Measurements from ENCODE around the gene PNMA6E. TPM values are rescaled to one million over a fixed set of nuclear protein-coding genes. Genes with fewer than 3 reads are reported as not detected.

PNMA6E gene
- polyA plus RNA-seq, 4 donors: not detected

GRCh38 chrX:153365670-153366069, 35.5 kb downstream of the PNMA6E start:
- DNase-seq (ENCODE audit: low read depth in 4 of 4, low spot score in 2 of 4): no peak

DNA sequence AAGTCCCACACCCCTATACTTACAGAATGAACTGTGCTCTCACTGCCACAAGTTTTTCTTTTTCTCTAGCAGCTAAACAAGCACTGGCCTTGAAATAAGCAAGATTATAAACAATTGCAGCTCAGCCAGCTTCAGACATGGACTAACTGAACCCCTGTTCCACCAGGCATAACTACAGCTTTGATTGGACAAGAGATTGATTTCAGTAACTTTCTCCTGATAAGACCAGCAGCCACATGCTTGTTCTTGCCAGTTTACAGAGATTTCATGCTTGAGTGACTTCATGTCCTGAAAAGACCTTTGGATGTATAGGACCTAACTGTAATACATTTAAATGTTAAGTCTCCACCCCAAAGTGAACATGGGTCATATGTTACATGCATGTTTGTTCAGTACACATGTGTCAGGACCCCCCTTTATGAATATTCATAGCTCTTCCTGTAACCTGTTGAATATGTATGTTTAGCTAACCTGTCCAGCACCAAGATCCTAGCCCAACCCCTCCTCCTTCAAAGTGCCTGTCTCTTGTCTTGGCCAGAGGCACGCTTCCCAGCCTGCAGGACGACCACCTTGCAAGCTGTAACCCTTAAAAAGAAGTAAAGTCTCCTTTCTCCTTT, 39.3 kb downstream of the PNMA6E start:
- no peak for DNase-seq (ENCODE audit: low read depth in 4 of 4, low spot score in 2 of 4)

GRCh38 chrX:153357877-153358276, 43.3 kb downstream of the PNMA6E start:
- no peak for DNase-seq (ENCODE audit: low read depth in 4 of 4, low spot score in 2 of 4)

DNA sequence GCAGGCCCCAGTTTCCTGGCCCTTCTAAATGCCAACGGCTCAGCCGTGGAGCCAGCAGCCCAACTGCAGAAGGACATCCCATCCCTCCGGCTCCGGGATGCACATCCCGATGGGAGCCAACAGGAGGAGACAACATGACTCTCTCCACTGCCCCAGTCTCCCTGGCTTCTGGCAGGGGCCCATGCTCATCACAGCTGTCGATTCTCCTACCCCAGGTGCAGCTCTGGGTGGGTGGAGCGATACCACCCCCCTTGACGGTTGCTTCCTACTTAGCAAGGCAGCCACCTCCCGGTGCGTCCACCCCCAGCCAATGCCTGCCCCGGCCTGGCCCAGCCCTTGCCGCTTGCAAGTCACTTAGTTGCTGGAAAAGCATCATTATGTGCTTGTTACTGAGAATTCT, 47.7 kb downstream of the PNMA6E start:
- DNase-seq (ENCODE audit: low read depth in 4 of 4, low spot score in 2 of 4): no peak

GRCh38 chrX:153352858-153353257, 48.3 kb downstream of the PNMA6E start:
- DNase-seq (ENCODE audit: low read depth in 4 of 4, low spot score in 2 of 4): no peak

DNA sequence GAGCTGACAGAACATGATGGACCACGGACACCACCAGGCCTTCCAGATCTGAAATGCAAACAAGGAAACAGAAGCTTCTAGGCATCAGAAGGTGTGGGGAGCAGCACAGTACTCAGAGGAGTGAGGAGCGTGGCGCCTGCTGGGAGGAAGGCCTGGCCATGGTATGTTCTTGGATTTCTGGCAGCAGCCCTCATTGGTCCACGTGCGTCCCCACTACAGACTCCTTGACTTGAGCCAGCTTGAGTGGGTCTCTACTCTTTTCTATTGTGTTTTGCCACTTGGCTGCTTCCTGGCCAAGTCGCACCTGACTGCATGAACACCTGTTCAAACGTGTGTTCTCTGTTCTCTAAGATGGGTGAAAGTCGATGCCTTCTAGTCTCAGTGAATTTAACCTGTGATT, 49.2 kb downstream of the PNMA6E start:
- no peak for DNase-seq (ENCODE audit: low read depth in 4 of 4, low spot score in 2 of 4)

GRCh38 chrX:153349952-153350351, 51.2 kb downstream of the PNMA6E start:
- no peak for DNase-seq (ENCODE audit: low read depth in 4 of 4, low spot score in 2 of 4)

DNA sequence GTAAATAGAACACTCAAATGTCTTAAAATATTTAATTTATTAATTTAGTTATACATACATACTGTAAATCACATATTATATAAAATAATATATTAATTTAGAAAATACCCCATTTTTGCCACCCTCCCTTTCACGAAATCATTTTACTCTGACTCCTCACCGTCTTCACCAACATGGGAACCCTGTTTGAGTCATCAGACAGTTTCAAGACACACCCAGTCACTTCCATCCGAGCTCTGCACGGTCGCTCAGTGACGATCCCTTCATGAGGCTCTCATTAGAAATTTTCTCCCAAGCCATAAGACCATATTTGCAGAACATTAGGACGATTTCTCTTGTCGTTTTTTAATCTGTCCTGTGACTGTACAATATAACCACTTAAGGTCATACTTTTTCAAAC, 52.7 kb downstream of the PNMA6E start:
- no peak for DNase-seq (ENCODE audit: low read depth in 4 of 4, low spot score in 2 of 4)

DNA sequence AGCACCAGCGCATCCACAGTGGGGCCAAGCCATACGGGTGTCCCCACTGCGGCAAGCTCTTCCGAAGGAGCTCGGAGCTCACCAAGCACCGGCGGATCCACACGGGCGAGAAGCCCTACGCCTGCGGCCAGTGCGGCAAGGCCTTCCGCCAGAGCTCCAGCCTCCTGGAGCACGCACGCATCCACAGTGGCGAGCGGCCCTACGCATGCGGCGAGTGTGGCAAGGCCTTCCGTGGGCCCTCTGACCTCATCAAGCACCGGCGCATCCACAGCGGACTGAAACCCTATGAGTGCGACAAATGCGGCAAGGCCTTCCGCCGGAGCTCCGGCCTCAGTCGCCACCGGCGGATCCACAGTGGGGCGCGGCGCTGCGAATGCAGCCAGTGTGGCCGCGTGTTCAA, 53.6 kb downstream of the PNMA6E start:
- DNase-seq (ENCODE audit: low read depth in 4 of 4, low spot score in 2 of 4): no peak

Other genes starting within 250 kb of the PNMA6E start
- not detected for gene MAGEA1, start 222.1 kb downstream of the PNMA6E start, polyA plus RNA-seq (ENCODE audit: insufficient read length in 4 of 4)
- gene PNMA6F, start 79.6 kb downstream of the PNMA6E start, polyA plus RNA-seq (ENCODE audit: insufficient read length in 4 of 4): under 1 TPM; 0.06 to 0.32 (median 0.10) TPM
- 10 to 100 TPM; 16.8 to 21.7 (median 19.0) TPM for gene ZNF275, start 67.2 kb downstream of the PNMA6E start, polyA plus RNA-seq (ENCODE audit: insufficient read length in 4 of 4)
- 1 to 10 TPM in 2 of 4 donors, under 1 TPM in 2; 0.75 to 1.1 (median 0.97) TPM for gene ZFP92, start 10.1 kb upstream of the PNMA6E start, polyA plus RNA-seq (ENCODE audit: insufficient read length in 4 of 4)
- under 1 TPM; 0.27 to 0.92 (median 0.61) TPM for gene TREX2, start 44.7 kb upstream of the PNMA6E start, polyA plus RNA-seq (ENCODE audit: insufficient read length in 4 of 4)
- 10 to 100 TPM; 26.7 to 31.9 (median 30.2) TPM for gene HAUS7, start 69.2 kb upstream of the PNMA6E start, polyA plus RNA-seq (ENCODE audit: insufficient read length in 4 of 4)
- 100 to 1,000 TPM; 170 to 201 (median 195) TPM for gene BGN, start 93.6 kb upstream of the PNMA6E start, polyA plus RNA-seq (ENCODE audit: insufficient read length in 4 of 4)
- gene ATP2B3, start 116.3 kb upstream of the PNMA6E start, polyA plus RNA-seq (ENCODE audit: insufficient read length in 4 of 4): under 1 TPM; 0.17 to 0.35 (median 0.33) TPM
- 10 to 100 TPM; 15.4 to 24.1 (median 19.0) TPM for gene CCNQ, start 197.8 kb upstream of the PNMA6E start, polyA plus RNA-seq (ENCODE audit: insufficient read length in 4 of 4)
- gene DUSP9, start 245.9 kb upstream of the PNMA6E start, polyA plus RNA-seq (ENCODE audit: insufficient read length in 4 of 4): 10 to 100 TPM; 53.6 to 63.9 (median 57.1) TPM

Measured in left renal cortex interstitium (tissue), 4 donors.